GM21381 (cell line): ENCODE measurements around the gene RNH1.
"Not testable (repeated sequence)": the region's sequence is repeated elsewhere in the genome, so short reads cannot be mapped to it uniquely, and the experiment has no call there.

ENCODE experiments used
- ATAC-seq: cut with Tn5 transposase; IDR thresholded peaks from one replicate; pipeline ENCODE4 v1.9.1; 2021; ENCODE audit warnings: mild to moderate bottlenecking, moderate library complexity; ENCODE audit not compliant: unreplicated experiment

The RNH1 gene

DNA sequence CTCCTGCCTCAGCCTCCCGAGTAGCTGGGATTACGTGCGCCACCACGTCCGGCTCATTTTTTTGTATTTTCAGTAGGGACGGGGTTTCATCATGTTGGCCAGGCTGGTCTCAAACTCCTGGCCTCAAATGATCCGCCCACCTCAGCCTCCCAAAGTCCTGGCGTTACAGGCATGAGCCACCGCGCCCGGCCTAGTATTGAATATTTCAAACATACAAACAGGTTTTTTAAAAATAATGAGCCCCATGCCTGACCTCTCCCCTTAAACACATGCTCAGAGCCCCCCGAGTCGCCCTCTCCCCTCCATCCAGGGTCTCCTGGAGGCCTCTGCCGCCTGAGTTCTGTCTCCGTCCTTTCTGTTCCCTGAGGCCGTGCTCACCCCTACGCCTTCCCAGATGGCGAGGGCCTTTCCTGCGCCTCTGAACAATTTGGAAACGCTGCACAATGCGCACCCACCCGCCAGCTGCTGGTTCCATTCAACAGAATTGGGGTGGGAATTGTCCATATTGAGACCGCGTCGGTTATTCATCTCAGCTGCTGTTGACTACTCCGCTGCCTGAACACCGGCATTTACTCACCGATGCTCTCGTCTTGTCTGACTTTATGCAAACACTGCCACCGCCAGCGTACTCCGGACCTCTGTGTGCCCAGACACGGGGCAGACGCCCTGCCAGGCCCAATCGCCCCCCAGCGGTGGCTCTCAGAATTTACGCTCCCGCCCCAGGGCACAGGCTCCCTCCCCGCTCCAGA, 13.6 kb upstream of the RNH1 start:
- no peak for ATAC-seq

DNA sequence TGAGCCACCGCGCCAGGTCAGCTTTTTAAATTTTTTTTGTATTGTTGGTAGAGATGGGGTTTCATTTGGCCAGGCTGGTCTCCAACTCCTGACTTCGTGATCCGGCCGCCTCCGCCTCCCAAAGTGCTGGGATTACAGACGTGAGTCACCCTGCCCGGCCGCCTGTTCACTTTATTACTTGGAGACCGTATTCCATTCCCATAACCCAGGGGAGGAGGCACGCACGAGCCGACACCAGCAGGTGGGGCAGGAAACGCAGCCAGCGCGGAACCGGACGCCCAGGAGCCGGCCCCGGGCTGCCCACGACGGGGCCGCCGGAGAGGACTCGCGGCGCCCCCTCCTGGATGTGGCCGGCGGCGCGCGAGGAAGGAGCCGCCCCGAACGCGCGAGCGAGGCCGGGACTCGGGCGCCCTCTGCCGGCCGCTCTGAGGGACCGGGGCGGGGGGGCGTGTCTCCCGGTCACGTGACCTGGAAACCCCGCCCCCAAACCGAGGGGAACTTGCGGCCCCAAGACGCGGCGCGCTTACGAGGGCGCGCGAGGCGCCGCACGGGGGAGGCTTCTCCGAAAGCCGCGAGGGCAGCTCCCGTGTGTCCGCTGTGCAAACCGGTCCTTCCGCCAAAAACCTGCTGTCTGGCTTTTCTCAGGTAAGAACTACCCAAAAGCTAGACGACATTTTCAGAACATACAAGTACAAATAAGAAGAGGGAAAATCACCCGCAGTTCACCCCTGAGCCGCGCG, 11.6 kb upstream of the RNH1 start:
- peak; percentile 87 for ATAC-seq

DNA sequence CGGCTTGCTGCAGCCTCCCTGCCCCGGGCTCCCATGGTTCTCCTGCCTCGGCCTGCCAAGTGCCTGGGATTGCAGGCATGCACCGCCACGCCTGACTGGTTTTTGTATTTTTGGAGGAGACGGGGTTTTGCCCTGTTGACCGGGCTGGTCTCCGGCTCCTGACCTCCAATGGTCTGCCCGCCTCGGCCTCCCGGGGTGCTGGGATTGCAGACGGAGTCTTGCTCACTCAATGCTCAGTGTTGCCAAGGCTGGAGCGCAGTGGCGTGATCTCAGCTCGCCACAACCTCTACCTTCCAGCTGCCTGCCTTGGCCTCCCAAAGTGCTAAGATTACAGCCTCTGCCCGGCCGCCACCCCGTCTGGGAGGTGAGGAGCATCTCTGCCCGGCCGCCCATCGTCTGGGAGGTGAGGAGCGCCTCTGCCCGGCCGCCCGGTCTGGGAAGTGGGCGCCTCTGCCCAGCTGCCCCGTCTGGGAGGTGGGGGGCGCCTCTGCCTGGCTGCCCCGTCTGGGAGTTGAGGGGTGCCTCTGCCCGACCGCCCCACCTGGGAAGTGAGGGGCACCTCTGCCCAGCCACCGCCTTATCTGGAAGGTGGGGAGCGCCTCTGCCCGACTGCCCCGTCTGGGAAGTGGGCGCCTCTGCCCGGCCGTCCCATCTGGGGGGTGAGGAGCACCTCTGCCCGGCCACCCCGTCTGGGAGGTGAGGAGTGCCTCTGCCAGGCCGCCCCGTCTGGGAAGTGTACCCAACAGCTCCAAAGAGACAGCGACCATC, 10.1 kb upstream of the RNH1 start:
- not testable (repeated sequence) for ATAC-seq

DNA sequence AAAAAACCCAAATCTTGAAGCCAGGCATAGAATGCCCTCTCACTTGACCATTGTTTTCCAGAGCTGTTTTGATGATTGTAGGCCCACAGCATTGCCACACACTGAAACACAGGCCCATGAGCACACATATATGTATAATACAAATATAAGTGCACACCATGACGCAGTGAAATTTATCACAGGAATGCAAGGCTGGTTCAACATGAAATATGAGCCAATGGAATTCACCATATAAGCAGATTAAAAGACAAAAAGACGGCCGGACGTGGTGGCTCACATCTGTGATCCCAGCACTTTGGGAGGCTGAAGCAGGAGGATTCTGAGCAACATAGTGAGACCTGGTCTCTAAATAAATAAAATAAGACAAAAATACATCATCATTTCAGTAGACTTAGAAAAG, 9.4 kb upstream of the RNH1 start:
- no peak for ATAC-seq

DNA sequence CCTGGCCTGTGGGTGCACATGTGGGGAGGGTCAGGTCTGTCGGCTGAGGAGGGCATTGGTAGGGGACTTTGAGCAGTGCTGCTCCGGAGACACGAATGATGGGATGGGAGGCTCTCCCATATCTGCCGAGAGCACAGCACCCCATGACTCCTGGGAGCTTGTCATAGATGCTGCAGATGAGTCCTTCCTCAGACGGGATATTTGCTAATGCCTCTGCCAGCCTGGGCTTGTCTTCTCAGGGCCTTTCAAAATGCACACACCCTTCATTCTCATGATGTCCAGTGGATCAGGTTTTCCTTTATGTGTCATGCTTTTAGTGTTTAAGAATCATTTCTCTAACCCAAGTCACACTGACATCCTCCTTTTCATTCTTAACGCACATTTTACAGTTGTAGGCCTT, 8.1 kb upstream of the RNH1 start:
- no peak for ATAC-seq

DNA sequence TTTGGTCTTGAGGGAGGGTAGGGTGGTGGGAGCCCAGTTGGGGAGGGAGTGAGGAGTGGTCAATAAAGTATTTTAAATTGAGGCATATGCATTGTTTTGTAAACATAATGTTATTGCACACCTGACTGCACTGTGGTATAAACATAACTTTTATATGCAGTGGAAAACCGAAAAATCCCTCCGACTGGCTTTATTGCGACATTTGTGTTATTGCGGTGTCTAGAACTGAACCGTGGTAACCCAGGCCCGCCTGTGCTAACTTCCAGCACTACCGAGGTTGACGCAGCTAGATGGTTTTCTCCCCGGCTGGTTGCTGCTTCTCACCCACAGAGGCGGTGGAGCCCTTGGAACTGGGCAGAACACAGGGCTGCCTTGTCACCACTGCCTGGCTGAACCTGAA, 7.6 kb upstream of the RNH1 start:
- no peak for ATAC-seq

DNA sequence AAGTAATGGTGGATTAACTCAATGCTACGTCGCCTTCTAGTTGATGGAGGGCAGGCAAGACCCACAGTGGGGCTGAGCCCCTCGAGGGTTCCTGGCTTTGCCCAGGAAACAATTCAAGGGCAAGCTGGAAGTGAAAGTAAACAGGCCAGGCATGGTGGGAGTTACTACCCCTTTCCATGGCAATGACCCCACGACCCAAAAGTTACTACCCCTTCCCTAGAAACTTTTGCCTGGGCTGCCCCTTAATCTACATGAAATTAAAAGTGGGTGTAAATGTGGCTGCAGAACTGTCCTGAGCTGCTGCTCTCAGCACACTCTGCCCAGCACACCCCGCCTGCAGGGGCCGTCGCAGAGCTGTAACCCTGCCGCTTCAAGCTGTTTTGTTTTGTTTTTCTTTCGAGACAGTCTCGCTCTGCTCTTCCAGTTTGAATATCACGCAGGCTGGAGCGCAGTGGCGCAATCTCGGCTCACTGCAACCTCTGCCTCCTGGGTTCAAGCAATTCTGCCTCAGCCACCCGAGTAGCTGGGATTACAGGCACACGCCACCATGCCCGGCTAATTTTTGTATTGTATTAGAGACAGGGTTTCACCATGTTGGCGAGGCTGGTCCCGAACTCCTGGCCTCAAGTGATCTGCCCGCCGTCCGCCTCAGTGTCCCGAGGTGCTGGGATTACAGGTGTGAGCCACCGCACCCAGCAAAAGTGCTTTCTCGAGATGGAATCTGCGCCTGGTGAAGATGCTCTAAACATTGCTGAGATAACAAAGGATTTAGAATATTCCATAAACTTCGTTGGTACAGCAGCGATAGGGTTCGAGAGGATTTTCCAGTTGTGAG, 5.9 kb upstream of the RNH1 start:
- no peak for ATAC-seq

DNA sequence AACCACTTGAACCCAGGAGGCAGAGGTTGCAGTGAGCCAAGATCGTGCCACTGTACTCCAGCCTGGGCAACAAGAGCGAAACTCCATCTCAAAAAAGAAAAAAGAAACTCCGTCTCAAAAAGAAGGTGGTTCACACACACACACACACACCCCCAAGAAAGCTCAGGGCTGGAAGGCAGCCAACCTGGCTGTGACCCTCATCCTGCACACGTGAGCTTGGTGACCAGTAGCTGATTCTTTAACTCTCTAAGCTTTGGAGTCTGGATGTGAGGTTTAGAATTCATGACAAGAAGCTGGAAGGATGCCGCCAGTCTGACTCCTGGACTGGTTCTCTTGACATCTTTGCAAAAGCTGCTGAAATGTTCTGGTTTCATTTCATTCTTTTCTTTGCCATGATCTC, 1.9 kb upstream of the RNH1 start:
- no peak for ATAC-seq

DNA sequence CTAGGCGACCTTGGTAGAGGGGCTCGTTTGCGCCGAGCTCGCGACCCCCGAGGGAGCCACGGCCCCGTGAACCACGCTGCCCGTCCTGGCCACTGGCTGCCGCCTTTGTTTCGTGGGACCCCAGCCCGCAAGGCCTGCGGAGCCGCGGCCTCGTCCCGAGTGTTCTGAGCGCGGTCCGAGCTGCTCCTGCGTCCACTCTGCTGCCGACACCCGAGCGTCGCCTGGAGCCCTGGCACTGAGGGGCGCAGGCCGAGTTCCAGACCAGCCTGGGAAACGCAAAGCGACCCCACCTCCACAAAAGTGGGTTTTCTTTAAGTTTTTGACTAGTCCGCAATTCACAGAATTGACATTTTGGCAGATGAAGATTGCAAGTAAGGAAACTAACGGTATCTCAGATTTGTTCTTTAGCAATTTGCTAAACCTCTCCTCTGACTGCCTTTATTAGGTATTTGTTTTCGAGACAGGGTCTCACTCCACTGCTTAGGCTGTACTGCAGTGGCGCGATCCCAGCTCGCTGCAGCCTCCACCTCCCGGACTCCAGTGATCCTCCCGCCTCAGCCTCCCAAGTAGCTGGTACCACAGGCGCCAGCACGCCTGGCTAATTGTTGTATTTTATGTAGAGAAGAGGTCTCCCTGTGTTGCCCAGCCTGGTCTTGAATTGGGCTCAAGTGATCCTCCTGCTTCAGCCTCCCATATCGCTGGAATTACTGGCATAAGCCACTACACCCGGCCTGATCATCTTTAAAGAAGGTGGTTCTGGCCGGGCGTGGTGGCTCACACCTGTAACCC, 879 bp upstream of the RNH1 start:
- no peak for ATAC-seq

DNA sequence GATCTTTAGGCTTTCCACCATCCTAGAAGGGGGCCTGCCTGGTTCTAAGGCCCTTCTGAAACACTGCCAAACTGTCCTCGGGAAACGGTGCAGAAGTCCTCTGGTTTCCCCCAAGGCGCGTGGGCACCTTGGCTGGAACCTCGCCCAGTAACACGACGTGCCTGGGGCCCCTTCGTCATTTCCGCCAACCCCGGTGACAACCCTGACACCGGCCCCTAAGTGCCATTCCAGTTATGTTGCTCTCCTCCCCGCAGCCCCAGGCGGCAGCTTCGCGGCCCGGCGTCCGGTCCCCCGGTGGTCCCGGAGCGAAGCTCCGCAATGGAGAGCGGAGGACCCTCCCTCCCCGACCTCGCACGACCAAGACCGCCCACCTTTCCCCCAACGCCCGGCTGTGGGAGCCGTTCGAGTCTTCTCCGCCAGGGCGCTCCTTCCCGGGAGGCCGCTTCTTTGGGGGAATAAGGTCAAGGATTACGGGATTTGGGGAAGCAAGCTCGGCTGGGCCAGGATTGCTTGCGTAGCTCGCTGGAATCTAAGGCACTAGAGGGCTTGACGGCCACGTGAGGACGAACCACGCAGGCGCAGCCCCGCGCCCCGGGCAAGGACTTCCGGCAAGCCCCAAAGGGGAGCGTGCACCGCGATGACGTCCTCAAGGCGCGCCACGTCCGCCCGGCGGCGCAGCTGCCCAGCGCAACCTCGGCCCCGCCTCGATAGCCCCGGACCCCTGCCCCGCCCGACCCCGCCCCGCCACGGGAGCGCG, 626 bp downstream of the RNH1 start:
- ATAC-seq, result peak; percentile 70

DNA sequence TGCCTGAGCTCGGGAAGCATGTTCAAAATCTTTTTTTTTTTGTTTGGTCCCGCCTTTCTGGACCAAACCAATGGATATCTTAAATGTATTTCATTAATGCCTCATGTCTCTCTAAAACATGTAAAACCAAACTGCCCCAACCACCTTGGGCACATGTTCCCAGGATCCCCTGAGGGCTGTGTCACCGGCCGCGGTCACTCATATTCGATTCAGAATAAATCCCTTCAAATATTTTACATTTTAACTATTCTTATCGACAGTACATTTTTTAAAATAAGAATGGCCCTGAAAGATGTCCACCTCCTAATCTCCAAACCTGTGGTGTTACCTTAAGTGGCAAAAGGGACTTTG, 2.1 kb downstream of the RNH1 start:
- no peak for ATAC-seq

DNA sequence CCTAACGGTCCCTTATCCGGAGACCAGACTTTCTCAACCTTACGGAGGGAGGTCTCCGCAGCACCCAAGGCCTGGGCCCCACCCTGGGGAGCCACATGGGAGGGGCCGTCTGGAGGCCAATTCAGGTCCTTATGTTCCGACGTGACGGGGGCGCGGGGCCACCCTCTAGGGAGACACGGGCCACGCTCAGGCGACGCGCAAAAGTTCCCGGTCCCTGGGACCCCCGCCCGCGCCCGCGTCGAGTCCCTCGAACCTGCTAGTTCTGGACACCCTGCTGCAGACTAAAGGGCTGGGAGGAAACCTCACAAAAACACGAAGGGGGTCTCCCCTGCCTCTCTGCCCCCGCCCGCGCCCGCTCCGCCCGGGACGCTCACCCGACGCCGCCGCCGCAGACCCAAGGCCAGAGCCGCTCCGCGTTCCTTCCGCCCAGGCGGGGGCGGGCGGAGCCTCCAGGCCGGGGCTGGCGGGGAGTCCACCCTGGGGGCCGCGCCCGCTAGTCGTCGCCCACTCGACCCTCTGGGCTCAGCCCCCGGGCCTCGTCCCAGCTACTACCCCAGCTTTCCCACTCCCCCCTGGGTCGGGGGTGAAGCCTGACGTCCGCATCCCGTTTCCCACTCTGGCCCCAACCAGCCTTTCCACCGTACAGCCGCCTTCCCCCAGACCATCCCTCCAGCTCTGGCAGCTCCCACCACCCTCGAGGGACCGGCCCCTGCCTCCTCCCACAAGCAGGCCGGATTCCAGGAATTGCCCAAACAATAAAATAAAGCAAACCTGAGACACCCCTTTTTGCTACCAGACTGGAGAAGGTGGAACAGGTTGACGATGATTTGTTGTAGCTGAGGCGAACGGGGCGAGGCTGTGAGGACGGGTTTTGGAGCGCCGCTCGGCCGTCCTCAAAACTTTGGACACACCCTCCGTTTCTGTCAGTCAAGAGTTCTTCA, 2.7 kb downstream of the RNH1 start:
- no peak for ATAC-seq

DNA sequence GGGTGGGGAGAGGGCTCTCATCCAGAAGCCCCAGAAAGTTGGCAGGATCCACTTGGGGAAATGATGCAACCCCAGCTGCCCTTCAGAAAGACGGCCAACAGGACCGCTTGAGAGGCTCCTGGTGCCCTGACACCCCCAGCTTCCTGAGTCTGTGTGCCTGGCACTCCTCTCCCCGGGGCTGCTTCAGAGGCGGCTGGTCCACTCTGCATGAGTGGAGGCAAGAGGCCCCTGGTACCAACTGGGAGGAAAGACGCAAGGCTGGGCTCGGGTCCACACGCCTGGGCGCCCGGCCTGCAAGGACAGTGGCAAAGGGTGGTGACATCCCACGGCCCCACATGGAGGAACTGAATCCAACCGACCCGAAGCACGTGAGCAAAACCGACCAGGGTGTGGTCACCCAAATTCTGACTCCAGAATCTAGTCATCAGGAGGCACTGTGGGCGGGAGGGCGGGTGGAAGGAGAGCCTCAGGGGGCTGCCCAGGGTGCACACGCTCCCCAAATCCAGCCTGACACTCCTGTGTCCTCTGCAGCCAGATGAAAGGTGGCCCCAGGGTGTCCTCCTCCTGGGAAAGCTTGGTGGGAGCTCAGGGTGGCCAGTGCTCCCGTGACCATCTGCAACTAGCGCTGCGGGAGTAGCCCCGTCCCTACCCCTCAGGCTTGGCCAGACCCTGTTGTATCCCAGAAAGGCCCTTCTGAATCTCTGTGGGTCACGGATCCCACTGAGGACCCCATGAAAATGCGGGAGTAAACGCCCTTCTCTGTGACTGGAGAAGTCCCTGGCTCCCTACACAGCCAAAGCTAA, 3.7 kb downstream of the RNH1 start:
- ATAC-seq, result no peak

DNA sequence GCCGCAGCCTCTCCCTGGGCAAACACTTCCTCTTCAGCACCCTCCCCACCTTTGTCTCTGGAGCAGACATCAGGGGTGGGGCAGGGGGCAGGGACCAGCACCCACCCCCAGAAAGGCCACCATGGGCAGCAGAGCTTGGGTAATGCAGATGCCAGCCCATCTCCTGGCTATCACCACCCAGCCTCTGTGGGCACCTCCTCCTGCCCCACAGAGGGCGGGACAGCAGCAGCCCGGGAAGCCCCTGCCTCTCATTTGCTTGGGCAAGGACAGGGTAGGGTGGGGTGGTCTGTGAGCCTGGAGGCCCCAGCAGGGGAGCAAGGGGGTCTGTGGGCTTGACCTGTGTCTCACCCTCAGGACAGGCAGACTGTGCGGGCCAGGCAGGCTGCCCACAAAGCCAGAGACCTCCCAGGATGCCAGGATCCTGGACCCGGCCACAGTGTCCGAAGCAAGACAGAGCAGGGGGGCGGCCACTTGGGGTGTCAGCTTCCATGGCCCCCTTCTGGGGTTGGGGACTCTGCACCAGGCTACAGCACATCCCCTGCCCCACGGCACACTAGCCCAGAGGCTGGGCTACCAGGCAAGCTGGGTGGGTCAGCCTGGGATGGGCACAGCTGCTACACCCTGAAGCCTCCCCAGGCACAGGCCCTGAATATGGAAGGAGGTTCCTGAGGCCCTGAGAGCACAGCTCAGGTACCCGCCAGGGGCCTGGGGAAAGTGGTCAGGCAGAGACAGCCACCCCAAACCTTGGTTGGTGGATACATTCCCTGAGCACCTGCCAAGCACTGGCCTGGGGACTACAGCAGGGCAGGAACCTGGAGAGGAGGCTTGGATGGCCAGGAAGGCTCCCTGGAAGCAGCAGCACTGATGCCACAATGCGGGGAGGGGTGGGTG, 4.5 kb downstream of the RNH1 start:
- ATAC-seq, result no peak

DNA sequence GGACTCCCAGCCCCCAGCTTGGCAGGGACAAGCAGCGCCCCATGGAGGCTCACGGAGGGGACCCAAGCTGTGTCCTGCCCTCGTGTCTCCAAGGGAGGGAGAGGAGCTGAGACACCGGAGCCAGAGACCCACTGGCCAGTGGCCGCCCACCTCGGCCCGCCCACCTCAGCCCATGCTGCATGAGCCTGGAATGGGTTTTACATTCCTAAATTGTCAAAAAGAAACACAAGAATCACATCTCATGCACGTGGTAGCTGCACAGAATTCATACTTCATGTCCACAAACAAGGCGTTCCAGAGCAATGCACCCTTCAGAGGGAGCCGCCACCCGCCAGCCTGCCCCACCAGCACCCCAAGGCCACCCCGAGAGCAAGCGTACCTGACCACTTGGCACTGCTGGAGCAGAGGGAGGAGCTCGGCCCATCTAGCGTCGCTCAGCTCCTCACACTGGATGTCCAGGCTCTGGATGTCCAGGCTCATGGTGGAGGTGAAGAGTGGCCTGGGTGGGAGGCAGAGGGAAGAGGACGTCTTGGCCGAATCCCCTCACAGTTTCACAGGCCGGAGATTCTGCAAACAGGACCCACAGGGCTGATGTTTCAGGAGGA, 5.3 kb downstream of the RNH1 start:
- no peak for ATAC-seq

DNA sequence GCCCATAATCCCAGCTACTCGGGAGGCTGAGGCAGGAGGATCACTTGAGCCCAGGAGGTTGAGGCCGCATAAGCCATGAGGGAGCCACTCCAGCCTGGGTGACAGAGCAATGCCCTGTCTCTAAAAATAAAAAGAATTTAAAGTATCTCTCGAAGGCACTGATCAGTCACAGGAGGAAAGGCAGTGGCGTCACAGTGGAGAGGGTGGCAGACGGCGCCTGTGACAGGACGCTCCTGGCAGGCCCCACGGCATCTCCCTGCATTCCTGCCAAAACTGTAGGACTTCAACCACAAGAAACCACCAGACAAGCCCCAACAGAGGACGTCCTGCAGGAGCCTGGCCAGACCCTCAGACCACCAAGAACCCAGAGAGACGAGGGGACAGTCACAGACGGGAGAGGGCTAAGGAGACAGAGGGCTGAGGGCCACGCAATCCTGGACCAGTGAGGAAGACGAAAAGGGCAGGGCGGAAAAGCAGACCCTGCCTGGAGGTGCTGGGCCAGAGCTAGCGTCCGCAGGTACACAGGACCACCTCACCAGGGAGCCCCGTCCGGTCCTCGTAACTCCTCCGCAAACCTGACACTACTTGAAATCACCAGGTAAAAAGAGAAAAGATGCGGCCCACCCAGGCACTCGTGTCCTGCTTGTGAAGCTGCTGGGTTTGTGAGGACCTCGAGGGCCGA, 5.9 kb downstream of the RNH1 start:
- no peak for ATAC-seq
